ENCODE results near the gene SERPINE2.
A peak's percentile ranks its signal among the peaks of the same experiment; 100 is the strongest.
"Not testable (repeated sequence)": the region's sequence is repeated elsewhere in the genome, so short reads cannot be mapped to it uniquely, and the experiment has no call there.

SERPINE2 gene

DNA sequence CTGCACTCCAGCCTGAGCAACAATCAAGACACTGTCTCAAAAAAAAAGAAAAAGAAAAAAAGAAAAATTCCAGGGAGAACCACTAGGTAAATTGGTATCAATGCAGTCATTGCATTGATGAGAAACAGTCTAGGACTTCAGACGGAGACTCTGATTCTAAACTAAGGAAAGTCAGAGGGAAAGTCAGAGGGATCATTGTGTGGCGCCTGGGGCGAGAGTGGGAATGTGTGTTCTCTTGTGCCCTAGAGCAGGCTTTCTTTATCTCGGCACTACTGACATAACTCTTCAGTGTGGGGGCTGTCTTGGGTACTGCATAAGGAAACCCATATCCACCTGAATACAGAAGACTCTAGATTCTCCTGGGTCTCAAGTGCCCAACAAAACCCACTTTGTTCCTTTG lies 24.8 kb downstream of the SERPINE2 start:
- no peak for DNase-seq (ENCODE audit: low read depth, low spot score)

DNA sequence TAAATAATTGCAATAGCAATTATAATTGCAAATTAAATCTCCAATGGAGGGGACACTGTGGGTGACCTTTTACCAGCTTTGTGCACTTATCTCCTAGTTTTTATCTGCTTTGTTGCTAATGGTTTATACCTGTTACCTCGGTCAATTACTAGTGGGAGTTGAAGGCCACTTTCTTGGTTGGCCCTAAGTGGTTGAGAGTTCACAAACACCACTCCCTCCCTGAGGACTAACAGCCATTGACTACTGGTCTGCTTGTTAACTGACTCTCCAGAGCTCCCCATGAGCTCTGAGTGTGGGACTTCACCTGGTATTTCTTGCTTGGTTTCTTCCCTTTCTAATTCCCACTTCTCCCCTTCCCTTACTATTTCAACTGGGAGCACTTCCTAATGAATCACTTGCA lies 27.2 kb downstream of the SERPINE2 start:
- no peak for DNase-seq (ENCODE audit: low read depth, low spot score)

DNA sequence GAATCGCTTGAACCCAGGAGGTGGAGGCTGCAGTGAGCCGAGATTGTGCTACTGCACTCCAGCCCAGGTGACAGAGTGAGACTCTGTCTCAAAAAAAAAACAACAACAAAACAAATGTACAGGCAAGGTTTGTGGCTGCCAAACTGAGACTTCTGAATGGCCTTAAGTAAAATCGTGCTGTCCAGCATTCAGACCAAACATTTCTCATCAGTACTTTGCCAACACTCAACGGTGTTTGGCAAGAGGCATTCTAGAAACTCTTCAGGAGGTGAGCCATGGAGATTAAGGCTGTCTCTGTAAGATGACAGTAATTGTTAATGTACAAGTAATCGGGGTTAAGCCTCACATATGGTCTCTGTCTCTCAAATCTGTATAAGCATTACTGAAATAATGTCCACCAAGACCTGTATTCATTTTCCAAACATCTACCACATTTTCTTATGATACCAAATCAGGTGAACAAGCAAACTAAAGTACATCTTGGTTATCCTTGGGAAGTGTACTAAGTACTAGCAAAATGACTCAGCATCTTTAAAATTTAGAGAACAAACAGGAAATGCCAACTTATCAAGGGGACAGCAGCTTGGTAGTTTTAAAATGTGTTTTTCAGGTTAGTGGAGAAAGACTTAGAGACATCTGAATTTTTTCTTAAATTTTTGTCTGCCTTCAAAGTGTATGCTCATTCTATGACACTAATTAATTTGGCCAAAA lies 29.3 kb downstream of the SERPINE2 start:
- DNase-seq (ENCODE audit: low read depth, low spot score): no peak

DNA sequence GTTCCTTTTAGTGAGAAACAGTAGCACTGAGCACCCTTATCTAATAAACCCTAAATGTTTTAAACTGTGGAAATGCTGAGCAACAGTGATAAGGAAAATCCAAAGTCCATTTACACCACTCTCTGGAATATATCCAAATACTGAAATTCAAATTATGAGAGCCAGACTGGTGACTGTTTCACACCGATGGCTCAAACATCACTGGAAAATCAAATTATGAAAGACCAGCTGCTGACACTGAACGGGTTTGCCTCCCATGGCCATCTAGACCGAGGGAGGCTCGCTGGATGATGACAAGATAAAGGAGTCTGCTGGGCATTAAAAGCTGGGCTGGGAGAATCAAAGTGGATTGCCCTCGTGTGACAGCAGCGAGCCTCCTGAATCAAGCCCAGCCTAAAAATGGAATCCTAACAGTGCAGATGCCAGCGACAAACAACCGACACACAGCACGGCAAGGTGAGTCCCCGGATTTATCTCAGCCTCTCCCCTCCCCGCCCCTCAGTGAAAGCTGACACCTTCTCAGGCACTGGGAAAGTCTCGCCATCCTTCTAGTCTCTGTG lies 30.3 kb downstream of the SERPINE2 start:
- no peak for DNase-seq (ENCODE audit: low read depth, low spot score)

DNA sequence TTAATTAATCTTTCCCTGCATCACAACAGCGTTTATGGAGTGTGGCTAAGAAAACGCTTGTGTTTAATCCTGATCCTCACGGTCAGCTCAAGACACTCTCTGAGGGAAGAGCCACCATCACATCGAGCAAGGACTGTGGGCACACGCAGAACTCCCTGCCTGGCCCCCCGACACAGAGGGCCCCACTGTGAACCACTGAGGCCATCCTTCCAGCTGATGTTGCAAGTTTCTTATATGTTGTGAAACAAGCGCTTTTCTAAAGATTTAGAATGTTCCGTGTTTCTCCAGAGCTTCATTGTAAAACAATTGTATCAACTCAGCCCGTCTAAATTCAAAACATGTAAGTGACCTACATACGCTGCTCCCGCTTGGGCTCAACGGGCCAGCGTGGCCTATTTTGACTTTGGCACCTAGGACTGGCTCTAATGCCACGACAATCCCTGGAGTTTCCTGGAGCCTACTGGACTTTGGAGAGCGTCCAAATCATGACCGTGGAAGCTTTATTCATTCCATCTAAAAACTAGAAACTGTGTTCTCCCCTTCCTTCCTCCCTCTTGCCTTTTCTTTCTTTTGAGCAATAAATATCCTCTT lies 34.9 kb downstream of the SERPINE2 start:
- no peak for DNase-seq (ENCODE audit: low read depth, low spot score)

DNA sequence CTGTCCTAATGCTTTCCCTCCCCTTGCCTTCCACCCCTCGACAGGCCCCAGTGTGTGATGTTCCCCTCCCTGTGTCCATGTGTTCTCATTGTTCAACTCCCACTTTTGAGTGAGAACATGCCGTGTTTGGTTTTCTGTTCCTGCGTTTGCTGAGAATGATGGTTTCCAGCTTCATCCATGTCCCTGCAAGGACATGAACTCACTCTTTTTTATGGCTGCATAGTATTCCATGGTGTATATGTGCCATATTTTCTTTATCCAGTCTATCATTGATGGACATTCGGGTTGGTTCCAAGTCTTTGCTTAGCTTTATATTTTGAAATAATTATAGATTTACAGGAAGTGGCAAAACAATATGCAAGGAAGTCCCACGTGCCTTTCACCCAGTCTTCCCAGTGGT lies 38.4 kb downstream of the SERPINE2 start:
- not testable (repeated sequence) for DNase-seq (ENCODE audit: low read depth, low spot score)

DNA sequence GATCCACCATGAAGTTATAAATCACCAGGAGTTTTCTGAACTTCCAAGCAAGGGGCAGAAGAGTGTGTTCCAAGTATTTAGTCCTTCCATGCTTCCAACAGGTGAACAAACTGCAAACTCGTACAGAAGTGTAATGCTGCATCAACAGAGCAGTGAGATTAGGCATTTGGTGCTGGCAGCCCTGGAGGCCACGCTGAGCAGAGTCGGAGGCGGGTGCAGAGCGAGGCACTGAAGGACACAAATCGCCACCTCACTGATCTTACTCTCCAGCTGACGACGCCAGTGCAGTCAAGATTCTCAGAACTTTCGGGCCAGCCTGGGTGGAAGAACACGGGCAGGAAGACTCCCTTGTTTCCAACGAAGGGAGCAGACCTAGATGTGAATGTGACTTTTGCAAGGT lies 39.2 kb downstream of the SERPINE2 start:
- no peak for DNase-seq (ENCODE audit: low read depth, low spot score)

DNA sequence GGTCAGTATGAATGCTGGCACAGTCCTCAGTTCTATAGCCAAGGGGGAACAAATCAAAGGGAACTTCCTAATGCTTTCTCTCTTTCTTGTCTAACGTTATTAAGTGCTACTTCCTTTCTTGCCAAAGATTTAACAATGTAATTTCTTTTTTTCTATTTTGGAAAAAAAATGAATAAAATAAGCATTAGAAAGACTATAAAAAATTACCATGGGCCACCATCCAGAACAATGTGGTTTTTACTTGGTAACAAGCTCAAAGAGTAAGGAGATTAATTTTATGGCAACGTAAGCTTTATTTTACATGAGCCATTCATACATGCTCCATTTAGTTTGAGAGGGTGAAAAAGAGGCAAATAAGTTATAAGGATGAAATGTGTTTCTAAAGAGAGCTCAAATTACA lies 40.1 kb downstream of the SERPINE2 start:
- no peak for DNase-seq (ENCODE audit: low read depth, low spot score)

DNA sequence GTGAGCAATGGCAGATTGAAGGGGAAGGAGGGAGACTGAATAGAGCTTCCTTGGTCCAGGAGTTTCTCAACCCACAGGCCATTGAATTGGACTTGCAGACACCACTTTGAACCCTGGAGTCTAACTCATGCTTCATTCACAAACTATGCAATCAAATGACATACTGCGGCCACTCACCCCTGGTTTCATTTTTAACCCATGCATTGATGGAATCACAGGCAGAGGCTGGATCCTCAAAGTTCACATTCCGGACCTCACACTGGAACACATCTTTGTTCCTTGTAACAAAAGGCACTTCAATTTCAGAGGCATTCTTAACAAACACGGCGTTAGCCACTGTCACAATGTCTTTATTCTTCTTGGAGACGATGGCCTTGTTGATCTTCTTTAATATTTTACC lies 41.1 kb downstream of the SERPINE2 start:
- DNase-seq (ENCODE audit: low read depth, low spot score): no peak

DNA sequence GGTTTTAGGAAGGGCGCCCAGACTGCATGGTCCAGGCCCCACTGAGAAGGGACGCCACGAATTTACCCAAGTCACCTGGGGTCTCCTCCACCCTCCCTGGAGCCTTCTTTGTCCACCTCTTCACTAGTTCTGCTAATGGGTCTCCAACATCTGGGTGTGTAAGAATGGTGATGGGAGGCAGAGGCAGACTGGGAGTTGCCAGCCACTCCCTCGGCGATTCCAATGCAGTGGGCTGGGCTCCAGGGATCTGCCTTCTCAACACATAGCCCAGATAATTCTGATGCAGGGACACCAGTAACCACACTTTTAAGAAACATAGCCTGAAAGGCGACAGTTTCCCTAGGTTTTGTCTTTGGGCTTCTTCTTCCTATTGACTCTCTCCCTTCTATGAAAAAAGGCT lies 42.7 kb downstream of the SERPINE2 start:
- DNase-seq (ENCODE audit: low read depth, low spot score): no peak

DNA sequence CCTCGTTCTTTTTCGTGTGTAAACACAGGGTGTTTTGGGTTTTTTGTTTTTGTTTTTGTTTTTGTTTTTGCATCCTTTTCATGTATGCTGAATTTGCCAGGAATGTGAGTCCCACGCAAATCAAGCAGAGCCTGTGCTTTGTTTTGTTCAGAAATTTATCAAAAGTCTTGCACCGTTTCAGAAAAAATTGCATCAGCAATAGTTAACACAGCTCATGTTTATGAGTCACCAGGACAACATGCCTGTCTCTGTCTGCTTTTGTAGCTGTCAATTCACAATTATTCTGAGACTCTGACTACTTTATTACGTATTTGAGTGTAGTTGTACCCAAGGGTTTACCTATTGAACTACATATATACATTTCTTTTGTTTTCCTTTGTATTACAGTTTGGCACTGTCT lies 43.5 kb downstream of the SERPINE2 start:
- no peak for DNase-seq (ENCODE audit: low read depth, low spot score)

DNA sequence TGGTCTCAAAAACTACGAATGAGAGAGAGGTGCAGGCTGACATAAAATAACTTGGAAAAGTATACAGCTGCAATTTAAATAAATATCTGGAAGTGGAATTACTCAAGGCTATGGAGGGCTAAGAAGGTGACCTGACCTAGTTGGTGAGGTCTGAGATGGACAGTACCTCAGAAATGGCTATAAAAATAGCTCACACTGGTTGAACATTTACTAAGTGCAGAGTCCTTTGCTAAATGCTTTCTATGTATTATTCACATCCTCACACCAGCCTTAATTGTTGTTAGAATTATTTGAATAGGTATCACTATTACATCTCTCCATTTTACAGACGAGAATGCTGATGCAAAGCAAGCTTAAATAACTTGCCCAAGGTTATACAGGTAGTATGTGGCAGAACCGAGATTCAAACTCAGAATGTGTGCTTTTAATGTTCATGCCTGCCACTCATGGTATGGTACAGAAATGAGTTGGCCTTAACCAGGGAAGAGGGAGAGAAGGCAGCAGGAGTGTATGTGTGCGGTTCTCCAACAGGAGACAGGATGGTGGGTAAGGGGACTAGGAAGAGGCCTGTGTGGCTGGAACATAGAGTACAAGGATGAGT lies 44.4 kb downstream of the SERPINE2 start:
- DNase-seq (ENCODE audit: low read depth, low spot score): no peak

DNA sequence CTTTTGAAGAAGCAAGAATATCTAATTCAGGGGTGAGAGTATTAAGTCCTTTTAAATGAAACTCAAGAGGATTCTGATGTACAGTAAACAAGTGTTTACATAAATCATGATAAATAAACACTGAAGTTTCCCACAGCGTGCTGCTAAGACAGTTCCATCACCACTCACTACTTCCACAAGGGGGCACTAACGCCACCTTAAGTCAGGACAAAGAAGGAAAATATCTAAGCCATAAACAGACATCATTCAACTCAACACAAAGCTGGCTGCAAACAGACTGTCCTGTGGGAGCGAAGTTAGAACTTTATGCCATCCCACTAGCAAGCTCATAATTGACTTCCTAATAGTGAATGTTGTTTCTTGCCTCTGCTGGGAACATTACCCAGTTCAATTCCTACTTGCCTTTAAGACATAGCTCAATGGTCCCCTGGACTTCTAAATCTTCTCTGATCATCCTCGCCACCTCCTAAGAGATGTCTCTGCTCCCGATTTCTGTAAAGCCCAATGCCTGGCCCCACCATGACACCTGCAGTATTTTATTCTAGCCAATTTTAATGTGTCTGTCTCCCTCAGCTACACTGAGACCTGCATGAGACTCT lies 45.4 kb downstream of the SERPINE2 start:
- peak; percentile 9 for DNase-seq (ENCODE audit: low read depth, low spot score)

DNA sequence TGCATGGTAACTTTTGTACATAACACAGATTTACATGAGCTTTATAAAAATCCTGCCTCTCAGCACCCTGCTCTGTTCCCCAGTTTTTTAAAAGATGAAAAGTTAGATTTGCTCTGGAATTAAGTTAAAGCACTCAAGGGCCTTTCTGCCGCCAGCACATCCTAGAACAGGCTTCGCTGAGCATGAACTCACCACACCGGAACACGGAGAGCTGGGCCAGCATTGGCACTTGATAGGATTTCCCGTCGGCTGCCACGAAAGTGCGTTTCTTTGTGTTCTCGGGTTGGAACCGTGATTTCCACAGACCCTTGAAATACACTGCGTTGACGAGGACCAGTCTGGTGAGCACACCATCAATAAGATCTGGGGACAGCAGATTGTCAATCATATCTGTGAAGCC lies 47.5 kb downstream of the SERPINE2 start:
- DNase-seq (ENCODE audit: low read depth, low spot score): no peak

DNA sequence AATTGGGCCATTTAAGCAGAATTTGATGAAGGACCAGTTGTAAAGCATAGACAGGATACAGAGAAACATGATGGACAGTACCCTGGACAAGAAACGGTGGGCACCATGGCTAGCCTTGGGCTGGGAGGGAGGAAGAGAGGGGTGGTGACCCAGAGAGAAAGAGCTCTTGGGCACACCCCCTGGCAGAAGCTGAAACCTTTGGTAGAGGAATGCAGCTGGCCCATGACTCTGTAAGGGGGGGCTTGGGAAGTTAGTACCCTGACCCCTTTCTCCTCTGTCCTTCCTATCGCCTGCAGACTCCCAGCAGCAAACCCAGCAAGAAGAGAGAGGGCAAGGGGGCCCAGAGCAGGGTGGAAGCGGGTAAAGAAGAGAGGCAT lies 49.2 kb downstream of the SERPINE2 start:
- no peak for DNase-seq (ENCODE audit: low read depth, low spot score)

DNA sequence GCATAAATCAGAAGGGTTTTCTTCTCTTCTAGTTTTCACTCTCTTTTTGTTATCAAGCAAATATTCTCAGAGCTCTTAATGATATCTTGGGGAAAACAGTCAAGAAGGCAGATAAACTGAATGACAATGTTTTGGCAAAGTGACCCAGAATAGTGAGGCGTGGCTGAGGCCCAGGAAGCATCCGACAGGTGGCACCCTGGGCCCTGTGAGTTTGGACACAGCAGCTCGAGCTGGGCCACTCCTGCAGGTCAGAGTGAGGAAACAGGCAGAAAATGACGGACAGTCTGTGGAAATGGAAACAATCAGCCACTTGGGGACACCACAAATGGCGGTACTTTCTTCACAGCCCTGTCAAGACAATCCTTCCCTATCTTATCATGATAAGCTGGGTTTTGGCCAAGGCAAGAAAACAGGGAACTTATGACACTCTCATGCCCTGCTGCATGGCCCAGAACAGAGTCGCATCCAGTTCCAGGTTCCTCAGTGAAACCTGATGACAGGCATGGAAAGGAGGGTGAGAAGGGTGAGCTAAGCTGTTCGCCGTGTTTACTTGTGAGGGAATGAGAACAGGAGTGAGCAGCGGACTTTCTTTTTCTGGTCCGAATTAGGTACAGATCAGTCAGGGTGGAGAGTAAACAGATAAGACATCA lies 49.8 kb downstream of the SERPINE2 start:
- DNase-seq (ENCODE audit: low read depth, low spot score): no peak

DNA sequence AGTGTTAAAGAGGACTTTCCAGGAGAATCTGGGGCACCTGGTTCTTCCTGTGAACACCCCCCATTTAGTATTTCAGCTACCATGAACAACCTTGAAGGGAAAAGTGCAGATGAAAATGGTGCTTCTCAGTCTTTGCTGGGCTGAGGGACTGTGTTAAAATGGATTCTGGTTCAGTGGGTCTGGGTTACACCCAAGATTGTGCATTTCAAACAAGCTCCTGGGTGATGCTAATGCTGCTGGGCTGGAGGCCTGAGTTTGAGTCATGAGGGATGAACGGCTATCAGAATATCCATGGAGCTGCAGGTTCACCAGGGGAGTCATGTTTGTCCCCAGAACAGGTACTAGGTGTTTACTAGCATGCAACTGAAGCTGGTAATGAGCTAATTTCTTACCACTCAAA lies 57.8 kb downstream of the SERPINE2 start:
- DNase-seq (ENCODE audit: low read depth, low spot score): no peak

DNA sequence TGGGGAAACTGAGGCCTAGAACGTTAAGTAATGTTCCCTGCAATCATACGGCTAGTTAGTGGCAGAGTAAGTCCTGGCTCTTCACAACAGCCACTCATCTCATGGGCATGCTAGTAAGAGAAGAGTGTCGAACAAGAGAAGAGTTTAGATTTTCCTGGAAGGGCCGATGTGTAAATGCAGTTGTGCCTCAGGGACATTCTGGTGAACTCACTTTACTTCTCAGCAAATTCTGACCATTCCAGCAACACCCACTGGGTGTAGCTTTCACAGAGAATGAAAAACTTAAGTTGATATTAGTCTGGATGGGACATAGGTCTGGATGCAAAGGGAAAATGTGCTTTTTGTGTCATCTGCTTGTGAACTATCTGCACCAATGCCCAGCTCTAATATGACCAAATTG lies 58.3 kb downstream of the SERPINE2 start:
- DNase-seq (ENCODE audit: low read depth, low spot score): no peak

DNA sequence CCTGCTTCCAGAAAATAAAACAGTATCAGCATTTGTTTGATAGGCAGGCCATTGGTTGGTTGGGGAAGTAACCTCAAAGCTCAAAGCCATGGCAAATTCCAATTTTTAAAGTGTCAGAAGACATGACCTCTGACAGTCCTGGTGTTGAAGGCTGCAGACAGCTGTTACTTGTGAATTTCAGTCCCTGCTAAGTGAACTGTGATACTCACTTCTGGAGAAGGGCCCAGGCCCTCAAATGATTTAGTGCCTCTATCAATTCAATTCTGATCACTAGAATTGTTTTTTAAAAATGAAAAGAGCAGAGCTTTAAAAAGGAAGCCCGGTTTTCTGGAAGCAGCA lies 58.7 kb downstream of the SERPINE2 start:
- DNase-seq (ENCODE audit: low read depth, low spot score): no peak

DNA sequence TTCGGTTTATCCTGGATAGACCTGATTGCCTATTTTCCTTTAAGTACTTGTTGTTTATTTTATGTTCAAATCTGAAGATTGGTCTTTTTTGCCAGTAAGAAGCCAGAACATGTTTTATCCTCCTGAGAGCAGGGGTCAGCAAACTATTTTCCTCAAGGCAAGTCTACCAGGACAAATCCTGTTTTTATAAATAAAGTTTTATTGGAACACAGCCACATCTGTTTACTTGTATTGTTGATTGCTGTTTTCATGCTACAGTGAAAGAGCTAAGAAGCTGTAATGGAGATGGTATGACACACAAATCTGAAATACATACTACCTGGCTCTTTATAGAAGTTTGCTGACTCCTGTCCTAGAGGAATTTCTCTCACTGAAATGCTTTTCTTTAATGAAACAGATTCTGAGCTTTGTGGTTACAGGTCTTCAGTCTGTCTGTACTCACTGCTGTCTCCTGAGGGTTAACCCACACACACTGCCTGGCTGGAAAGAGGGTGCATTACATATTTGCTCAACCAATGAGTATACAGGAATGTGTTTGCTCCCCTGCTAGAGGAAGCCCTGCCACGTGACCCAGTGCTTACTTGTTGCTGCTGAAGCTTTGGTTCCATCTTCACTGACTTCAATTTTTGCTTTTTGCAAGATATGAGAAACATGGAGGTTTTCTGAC lies 59.2 kb downstream of the SERPINE2 start:
- DNase-seq (ENCODE audit: low read depth, low spot score): no peak

DNA sequence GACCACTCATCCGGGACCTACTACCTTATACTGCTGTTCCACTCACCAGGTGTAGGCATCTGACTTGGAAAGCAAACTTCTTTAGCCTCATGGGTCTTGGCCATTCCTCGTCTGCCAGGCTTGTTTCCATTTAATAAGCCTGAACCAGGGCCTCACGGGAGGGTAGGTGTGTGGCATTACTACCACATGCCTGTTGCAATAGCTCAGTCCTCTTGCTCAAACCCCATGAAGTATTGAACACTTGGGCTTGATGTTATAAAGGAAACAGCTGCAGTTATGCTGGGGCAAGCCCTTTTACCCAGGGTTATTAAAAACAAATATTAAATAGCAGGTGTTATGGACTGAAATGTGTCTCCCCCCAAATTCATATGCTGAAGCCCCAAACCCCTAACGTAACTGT lies 60.6 kb downstream of the SERPINE2 start:
- DNase-seq (ENCODE audit: low read depth, low spot score): no peak
